GM19455 (cell line): ENCODE data around the gene ACOXL.

Experiments used
- ATAC-seq: cut with Tn5 transposase; IDR thresholded peaks from one replicate; pipeline ENCODE4 v1.9.1; 2021; ENCODE audit not compliant: unreplicated experiment

Gene ACOXL

GRCh38 chr2:110819711-110820110 is 87.3 kb downstream of the ACOXL start:
- no peak for ATAC-seq

- no peak for ATAC-seq
These were observed 87.8 kb downstream of the ACOXL start for GRCh38 chr2:110820128-110820527.

DNA sequence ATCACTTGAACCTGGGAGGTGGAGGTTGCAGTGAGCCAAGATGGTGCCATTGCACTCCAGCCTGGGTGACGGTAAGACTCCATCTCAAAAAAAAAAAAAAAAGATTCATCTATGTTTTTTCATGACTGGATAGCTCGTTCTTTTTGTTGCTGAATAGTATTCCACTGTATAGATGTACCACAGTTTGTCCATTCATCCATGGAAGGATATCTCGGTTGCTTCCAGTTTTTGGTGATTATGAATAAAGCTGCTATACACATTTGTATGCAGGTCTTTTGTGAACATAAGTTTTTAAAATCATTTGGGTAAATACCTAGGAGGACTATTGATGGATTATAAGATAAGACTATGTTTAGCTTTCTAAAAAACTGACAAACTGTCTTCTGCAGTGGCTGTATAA is 90.8 kb downstream of the ACOXL start:
- ATAC-seq: no peak

DNA sequence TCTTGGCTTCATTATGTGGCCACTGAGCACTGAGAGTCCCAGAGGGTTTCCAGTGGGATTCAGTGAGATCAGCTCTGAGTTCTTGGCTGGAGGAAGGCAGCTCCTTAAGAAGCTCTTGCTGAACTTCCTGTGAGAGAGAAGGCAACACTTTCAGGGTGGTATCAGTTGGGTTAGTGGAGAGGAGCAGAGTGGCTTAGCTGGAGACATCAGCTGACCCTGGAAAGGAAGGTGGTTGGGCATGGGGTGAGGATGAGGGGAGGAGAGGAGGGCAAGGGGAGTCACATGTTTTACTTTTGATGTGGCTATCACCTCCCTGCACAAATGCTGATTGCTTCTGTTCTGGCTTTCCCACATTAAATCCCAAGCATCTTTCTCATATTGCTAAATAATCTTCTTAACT is 95.1 kb downstream of the ACOXL start:
- ATAC-seq: no peak

DNA sequence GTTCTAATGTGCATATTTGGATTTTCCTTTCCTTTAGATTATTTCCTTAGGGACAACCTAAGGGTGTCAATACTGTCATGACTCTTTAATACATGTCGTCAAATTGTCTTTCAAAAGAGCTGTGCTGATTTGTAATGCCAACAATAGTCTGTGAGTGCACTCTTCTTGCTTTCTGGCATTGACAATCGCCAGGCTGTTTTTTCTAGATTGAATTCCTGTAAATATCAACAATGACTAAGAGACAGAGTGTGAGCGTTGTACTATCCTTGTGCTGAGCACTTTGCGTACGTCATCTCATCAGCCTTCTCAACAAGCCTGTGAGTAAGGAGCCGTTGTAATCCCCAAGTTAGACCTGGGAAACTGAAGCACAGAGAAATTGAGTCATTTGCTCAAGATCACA is 96.0 kb downstream of the ACOXL start:
- no peak for ATAC-seq

GRCh38 chr2:110829413-110830146 is 97.2 kb downstream of the ACOXL start:
- ATAC-seq: no peak

DNA sequence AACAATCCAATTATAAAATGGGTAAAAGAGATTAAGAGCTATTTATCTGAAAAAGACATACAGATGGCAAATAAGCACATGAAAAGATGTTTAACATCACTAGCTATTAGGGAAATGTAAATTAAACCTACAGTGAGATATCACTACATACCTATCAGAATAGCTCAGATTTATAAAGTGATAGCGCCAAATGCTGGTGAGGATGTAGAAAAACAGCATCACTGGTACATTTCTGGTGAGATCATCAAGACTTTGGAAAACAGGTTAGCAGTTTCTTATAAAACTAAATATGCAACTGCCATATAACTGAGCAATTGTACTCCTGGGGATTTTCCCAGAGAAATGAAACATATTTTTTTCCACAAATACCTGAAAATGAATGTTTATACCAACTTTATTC is 100.4 kb downstream of the ACOXL start:
- no peak for ATAC-seq

GRCh38 chr2:110834134-110834827 is 101.9 kb downstream of the ACOXL start:
- ATAC-seq: no peak

- no peak for ATAC-seq
These were observed 104.3 kb downstream of the ACOXL start for GRCh38 chr2:110836671-110837070.

DNA sequence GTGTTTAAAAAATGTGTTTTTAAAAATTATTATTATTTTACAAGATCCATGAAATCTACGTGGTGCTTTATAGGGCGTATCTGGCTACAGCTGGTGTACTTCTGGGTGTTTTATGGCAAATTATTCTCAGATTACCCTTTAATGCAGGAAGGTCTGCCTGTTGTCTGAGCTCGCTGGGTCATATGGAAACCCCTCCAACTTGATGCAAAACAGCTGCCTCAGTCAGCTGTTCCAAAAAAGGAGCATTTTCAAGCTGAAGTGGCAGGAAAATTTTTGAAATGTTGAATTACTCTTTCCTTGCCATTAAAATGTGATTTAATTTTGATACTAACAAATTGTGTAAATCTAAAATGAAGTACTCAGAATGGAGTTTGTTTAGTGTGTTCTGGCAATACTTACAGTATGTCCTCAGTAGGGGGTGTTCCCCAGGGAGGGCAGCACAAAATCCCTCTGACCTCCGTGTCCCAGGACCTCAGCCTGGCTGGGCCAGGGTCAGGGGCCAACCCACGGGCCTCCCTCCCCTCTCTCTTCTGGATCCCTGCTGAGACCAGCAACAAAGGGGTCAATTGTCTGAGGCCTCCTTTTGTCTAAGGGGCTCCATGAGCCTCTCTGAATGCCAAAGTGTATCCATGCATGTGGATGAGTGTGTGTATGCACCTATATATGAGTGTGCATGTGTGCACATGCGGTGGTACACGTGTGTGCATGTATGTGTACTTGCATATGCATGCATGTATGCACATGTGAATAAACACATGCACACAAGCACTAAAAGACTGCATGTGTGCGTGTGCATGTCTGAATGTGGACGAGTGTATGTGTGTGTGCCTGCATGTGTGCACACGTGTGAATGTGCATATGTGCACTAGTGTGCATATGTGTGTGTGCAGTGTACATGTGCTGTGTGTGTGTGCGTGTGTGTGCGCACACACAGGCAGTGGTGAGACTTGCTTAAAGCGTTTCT is 105.4 kb downstream of the ACOXL start:
- ATAC-seq: no peak

DNA sequence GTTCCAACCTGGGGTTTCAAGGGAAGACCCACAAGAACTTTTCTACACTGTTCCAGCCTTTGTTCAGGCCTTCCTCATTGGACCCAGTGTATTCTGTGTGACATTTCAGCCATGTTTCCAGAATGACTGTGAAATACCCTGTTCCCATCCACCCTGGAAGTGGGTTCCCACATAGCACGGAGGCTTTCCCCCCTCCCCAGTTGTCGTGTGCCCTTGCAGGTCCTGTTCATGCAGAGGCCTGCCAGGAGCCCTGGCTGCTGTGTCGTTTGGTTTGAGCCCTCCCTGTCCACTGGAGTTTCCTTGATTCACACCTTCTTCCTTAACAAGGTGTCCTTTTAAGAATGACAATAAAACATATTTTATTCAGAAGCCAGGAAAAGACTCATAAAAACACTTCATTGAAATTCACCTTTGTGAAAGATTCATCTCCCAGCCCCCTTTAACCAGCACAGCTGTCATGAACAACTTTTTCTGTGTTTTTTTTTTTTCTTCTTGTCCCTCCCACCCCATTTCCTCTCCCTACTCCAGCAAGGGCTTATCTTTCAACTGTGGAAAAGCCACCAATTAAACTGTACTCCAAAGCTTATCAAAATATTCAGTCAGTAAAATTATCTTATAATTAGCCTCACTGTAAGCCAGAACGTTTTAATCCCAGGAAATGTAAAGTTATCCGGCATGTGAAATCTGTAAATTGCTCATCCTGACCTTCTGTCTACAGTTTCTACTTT is 106.4 kb downstream of the ACOXL start:
- ATAC-seq: no peak

DNA sequence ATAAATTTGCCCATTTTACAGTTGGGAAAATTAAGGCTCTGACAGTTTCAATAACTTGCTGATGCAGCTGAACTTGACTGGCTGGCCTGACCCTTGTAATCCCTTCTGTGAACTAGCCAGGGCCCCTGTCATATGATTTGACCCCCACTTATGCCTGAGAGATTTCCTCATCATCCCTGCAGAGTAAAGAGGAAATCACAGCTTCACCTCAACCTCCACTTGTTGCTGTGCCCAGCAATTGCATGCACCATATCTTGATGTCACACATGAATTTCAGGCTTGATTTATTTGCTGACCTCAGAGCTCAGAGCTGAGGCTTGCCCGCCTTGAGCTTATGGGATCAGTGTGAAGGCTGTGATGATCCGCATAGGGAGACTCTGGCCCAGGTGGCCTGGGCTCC is 108.1 kb downstream of the ACOXL start:
- ATAC-seq: no peak

DNA sequence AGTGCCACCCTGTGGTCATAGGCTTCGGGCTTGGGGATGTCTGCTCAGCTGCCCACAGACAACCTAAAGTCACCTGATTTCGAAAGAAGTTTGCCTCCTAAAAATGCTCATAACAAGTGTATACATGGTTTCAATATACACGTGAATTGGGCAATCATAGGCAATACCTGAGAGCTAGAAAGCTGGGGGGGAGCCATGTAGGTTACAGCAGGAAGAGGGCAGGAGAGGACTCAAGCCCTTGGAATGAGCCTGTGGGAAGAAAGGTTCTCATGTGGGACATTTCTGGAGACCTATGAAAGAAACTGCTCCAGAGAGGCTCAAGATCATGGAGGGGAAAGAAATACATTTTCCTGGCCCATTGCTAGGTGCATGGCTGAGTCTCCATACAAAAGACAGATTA is 109.7 kb downstream of the ACOXL start:
- ATAC-seq: no peak

DNA sequence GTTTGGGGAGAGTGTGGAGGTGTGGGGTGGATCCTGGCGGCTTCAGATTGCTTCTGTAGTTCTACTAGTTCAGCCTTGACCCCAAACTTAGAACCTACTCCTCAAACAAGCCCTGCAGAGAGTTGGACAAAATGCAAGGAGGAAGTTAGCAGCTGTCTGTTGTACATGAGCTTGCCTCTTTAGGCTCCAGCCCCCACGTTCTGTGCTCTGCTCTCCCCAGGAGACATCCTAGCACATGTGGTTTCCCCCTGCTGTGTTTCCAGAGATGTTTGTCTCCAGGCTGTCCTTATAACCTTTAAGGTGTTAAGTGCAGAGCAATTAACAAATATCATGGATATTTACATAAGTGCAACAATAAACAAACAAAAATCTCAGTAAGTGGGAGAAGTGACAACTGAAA is 111.1 kb downstream of the ACOXL start:
- no peak for ATAC-seq

GRCh38 chr2:110843959-110844510 is 111.7 kb downstream of the ACOXL start:
- ATAC-seq: no peak

DNA sequence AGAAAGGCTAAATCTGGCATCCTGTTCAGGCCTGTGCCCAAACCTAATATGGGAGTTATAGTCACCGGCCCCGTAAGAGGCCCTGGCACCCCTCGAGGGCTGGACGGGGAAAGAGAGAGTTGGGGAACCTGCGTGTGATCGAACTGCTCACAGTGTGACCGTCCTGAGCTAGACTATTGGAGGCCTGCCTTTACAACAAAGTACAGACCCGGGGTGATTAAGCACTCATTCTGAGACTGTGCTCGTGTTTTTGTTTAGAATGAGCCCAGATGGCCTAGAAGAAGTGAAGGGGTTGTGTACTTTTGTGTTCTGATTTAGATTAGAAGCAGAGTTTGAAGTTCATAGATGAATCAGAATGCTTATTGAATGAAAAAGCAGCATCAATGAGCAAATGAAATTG is 115.3 kb downstream of the ACOXL start:
- no peak for ATAC-seq

- ATAC-seq: no peak
These were observed 115.7 kb downstream of the ACOXL start for GRCh38 chr2:110848071-110848470.

GRCh38 chr2:110848519-110849030 is 116.2 kb downstream of the ACOXL start:
- no peak for ATAC-seq

GRCh38 chr2:110851531-110851930 is 119.2 kb downstream of the ACOXL start:
- ATAC-seq: no peak

DNA sequence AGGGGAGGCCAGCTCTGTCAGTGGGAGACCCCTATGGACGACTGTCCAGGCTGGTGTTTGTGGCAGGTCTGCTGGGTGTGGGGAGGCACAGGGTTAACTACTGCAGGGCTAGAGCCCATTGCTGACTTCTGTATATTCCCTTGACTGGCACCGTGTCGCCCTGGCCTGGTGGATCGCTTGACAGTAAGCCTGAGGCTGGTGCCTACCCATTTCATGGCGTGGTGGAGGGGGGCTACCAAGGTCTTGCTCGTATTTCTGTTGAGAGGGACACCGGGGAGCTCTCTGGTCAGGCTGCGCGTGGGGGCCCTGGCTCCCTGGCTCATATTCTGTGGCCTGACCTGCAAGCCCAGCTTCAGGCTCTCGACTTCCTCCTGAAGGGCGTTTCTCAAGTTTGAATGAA is 119.7 kb downstream of the ACOXL start:
- no peak for ATAC-seq
